Measurements from ENCODE around the gene HHIP.

The HHIP gene

GRCh38 chr4:144709793-144710525 lies 64.0 kb downstream of the HHIP start:
- no peak for DNase-seq

GRCh38 chr4:144710526-144710912 lies 64.6 kb downstream of the HHIP start:
- no peak for DNase-seq

- DNase-seq, result no peak
These were observed 65.9 kb downstream of the HHIP start for GRCh38 chr4:144711700-144712456.

GRCh38 chr4:144712775-144713174 lies 66.8 kb downstream of the HHIP start:
- DNase-seq, result no peak

DNA sequence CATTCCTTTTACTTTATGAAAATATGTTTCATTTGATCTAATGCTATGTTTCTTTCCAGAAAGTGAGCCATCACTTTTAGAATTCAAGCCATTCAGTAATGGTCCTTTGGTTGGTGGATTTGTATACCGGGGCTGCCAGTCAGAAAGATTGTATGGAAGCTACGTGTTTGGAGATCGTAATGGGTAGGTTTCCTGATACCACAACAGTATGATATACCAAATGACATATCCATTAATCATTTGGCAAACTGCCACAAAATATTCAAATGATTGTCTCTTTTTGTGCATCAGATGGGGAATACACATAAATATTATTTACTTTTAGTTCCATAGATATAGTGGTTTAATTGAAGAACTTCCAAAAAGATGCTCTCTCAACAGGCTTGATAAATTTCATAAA lies 68.2 kb downstream of the HHIP start:
- no peak for DNase-seq

DNA sequence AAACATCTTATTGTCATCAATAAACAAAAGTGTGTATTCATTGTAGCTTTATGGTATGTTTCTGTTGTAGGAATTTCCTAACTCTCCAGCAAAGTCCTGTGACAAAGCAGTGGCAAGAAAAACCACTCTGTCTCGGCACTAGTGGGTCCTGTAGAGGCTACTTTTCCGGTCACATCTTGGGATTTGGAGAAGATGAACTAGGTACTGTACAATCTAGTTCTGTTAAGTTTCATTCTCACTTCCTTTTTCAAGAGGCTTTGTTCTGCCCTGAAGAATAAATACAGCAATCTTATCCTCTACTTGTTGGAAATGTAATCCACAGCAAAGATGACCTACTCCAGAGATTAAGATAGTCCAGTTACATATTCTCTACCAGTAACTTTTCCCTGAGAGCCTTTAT lies 69.3 kb downstream of the HHIP start:
- no peak for DNase-seq

DNA sequence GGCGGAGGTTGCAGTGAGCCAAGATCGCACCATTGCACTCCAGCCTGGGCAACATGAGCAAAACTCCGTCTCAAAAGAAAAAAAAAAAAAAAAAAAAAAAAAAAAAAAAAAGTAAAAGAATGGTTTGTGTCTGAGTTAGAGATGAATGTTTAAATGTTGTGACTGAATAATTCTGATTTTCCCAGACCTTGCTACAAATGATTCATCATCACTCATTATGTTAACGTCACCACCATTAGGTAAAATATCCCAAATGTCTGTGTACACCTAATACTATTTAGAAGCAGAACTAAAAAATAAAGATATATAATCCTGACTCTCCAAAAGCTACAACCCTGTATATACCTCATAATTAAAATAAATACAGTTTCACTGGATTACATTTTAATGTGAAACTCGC lies 70.8 kb downstream of the HHIP start:
- DNase-seq, result no peak

DNA sequence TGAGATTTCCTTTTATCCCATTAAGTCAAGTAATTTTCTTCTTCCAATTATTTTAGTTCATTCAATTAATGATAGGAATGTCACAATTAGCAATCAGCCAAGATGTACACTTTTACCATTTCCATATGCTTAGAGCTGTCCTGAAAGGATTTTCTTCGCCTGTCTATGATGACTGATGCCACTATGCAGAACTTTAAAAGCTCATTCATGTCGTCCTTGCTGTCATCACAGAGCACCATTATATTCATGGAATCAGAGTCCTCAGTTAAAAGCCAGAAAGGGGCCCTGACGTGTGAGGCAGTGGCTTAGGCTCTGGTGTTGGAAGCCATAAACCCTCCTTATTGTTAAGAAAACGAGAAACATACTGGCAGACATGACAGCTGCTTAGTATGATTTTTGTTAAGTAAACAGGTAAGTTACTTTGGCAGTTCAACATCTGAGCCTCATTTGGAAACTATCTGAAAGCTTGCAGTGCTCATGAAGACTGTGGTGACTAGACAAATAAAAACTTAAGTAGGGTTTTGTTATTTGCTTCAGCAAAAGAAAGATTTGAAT lies 73.1 kb downstream of the HHIP start:
- DNase-seq, result no peak

- no peak for DNase-seq
These were observed 74.5 kb downstream of the HHIP start for GRCh38 chr4:144720491-144720890.

DNA sequence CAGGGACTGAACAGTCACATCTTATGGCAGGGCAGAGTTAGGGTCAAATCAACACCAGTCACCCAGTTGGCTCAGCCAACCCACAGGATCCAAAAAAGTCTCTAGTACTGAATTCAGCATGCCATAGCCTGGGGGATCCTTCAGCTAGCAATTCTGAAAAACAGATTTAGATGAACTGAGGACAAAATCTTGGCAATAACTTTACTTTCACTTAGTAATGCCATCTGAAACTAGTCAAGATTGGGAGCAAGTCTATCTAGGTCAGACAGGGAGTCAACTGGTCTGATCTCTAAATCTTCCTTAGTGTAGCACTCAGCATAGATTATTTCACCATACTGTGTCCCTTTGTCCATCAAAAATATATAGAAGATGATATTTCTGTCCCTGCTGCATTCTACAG lies 76.0 kb downstream of the HHIP start:
- no peak for DNase-seq

DNA sequence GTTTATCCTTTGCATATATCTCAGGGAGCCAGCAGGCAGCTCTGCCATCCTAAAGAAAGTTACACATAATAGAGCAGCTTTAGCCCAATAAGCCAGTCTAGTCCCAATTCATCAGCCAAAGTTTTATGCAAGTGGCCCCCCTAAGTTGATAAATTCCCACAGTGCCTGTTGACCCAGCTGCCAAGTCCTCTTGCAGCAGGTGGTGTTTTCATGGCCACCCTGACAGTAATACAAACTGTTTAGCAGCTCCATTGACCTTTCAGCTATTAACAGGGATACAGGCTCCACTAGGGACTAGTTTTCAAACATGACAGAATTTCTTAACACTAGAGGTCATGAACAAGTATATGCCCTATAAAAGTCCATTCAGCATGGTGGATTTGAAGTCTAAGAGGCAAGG lies 77.5 kb downstream of the HHIP start:
- no peak for DNase-seq

- DNase-seq, result no peak
These were observed 83.2 kb downstream of the HHIP start for GRCh38 chr4:144729175-144729574.

GRCh38 chr4:144732584-144733428 lies 86.8 kb downstream of the HHIP start:
- no peak for DNase-seq

DNA sequence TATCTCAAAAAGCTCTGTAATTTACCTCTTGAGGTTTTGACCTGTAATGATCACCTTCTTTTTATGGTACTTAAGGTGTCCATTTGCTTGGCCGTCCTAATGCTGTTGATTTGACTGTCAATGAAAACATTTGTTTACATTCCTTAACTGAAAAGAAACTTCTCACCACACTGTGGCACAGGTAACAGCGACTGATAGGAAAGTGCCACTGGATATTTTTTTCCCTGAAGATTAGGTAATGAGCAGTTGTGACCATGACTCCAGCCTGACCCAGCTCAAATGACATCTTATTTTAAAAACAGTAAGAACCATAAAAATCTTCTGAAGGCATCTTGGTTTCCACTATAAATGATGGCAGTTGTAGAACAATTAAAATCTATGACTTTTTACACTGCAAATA lies 87.6 kb downstream of the HHIP start:
- DNase-seq, result no peak

DNA sequence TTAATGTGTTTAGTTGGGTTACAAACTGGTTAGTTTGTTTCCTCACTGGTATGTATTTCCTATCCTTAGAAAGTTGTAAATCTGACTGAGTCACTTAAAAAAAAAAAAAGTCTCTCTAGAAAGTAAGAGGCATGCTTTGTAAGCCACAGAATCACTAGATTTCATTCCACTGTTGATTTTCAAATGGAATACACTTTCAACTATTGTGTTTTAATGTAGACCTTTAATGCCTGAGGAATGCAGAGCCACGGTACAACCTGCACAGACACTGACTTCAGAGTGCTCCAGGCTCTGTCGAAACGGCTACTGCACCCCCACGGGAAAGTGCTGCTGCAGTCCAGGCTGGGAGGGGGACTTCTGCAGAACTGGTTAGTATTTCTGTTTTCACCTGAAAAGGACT lies 88.6 kb downstream of the HHIP start:
- DNase-seq, result no peak

DNA sequence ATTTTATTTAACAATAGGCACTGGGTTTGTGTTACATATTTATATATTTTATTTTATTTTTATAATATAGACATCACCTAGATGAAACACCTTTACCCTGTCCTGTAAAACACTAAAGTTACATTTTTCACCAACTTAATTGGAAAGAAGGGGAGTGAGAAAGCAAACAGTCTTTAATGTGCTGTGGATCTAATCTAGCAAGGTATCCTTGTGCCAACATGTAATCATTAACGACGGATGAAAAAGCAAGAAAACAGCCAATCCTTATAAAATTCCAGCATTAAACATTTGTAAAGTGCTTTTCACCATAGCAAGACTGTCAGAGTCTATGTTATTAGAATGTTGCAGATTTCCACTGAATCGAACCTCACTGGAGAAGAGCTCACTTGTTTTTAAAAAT lies 92.7 kb downstream of the HHIP start:
- no peak for DNase-seq

GRCh38 chr4:144739511-144740033 lies 93.6 kb downstream of the HHIP start:
- no peak for DNase-seq

DNA sequence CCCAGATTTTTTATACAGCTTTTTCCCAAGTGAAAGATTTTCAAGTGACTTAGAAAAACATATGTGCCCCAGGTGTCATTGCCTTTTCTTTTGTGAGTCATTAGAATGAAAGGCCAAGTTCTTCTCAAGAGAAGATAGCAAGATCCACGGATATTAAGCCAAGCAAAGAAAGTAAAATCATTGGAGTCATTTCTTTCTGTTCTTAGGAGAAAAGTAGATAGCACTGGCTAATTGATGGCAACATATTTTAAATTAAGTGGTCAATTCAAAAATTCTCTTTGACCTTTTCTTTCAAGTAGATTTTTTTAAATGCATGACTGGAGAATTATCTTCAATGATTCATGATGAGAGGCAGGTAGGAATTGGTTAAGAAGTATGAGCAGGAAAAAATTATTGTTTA lies 94.4 kb downstream of the HHIP start:
- DNase-seq, result no peak

DNA sequence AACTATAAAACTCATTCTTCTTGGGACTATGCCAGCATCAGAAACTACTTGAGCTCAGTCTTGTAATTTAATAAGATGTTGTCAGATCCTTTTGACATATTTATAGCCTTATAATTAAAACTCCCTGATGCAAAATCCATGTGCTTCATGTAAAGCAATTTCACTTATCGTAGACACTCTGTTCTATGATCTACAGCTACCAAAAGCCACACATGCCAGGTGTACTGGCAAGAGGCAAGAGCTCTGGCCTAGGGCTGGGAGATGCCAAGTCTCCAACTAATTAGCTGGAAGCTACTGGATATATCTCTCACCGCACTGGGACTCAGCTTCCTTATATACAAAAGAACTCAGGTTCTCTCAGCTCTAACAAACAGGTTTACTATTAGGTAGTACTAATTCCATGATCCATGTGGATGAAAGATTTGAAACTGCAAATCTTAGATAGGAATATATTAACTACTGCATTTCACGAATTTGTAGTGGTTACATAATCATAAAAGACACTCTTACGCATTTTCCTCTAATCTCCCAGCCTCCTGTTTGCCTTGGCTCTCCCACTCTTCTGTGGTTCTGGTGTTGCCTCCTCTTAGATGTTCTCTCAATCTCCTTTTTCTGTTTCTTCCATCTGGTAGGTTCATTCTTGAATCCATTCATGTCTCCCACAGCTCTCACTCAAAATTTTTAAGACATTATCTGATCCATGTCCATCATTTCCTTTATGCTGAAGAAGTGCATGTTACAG lies 103.0 kb downstream of the HHIP start:
- DNase-seq, result no peak

- no peak for DNase-seq
These were observed 104.4 kb downstream of the HHIP start for GRCh38 chr4:144750348-144750747.

- DNase-seq, result no peak
These were observed 108.8 kb downstream of the HHIP start for GRCh38 chr4:144754562-144755410.
